Neural crest cell (in vitro differentiated cells): Measurements from ENCODE around the gene TUBA3D. TPM values are rescaled to one million over a fixed set of nuclear protein-coding genes. Genes with fewer than 3 reads are reported as not detected.
"Not testable (repeated sequence)": the region's sequence is repeated elsewhere in the genome, so short reads cannot be mapped to it uniquely, and the experiment has no call there.

Experiments used
- DNase-seq: peaks from one replicate; pipeline ENCODE4 v3.0.0; 2021; ENCODE audit warnings: low read depth, mixed read lengths, low spot score
- H3K27ac Mint-ChIP-seq: one replicate; pipeline ENCODE4 v1.8.0; 2021; ENCODE audit warnings: mild to moderate bottlenecking, mixed read lengths; ENCODE audit not compliant: unreplicated experiment
- H3K27me3 Mint-ChIP-seq: 2 replicates; pipeline ENCODE4 v1.8.0; 2021; ENCODE audit warnings: low read depth, mild to moderate bottlenecking, mixed read lengths
- H3K36me3 Mint-ChIP-seq: 2 replicates; pipeline ENCODE4 v1.8.0; 2021; ENCODE audit warnings: low read depth, mild to moderate bottlenecking, mixed read lengths
- H3K4me1 Mint-ChIP-seq: 2 replicates; pipeline ENCODE4 v1.8.0; 2021; ENCODE audit warnings: mixed read lengths
- H3K4me3 Mint-ChIP-seq: one replicate; pipeline ENCODE4 v1.8.0; 2021; ENCODE audit warnings: mild to moderate bottlenecking, mixed read lengths
- H3K9me3 Mint-ChIP-seq: 2 replicates; pipeline ENCODE4 v1.8.0; 2021; ENCODE audit warnings: mixed read lengths
- total RNA-seq: library from RNA; stranded (reverse); gene quantifications from 2 replicates; pipeline ENCODE4 v1.2.1, GENCODE V29; 2021

TUBA3D gene
- total RNA-seq, 1 donor from 2014 or later = not detected

GRCh38 chr2:131454914-131455313 is 21.0 kb upstream of the TUBA3D start:
- not testable (repeated sequence) for H3K36me3 Mint-ChIP-seq, H3K27me3 Mint-ChIP-seq, H3K4me3 Mint-ChIP-seq, H3K9me3 Mint-ChIP-seq, H3K27ac Mint-ChIP-seq, DNase-seq, H3K4me1 Mint-ChIP-seq

DNA sequence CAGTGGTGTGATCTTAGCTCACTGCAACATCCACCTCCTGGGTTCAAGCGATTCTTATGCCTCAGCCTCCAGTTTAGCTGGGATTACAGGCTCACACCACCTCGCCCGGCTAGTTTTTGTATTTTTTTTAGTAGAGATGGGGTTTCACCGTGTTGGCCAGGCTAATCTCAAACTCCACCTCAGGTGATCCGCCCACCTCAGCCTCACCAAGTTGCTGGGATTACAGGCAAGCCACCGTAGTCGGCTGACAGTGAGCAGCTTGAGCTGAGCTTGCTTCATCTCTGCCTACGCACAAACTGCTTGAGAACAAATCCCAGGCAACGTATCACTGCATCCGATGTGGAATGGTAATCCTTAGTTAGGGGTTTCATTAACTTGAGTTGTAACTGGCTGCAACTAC is 8.2 kb upstream of the TUBA3D start:
- H3K27ac Mint-ChIP-seq, H3K27me3 Mint-ChIP-seq: not testable (repeated sequence)

DNA sequence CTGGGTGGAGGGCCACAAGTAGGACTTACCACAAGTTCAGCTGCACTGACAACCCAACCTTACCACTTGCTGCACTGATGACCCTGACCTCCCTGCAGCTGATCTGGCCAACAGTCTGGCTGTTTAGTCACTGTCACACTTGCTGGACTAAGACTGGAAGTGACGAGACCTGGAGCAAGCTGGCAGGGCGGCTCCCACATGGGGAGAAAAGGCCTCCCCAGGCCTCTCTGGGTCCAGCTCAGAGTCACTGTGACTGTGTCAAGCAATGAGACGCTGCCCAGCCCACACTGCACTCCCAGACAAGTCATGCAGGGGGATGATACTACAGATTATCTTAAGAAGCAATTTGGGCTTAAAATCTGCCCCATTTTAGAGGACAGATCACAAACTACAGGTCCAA is 5.0 kb upstream of the TUBA3D start:
- not testable (repeated sequence) for H3K9me3 Mint-ChIP-seq, H3K27me3 Mint-ChIP-seq, H3K27ac Mint-ChIP-seq, H3K36me3 Mint-ChIP-seq, H3K4me1 Mint-ChIP-seq, DNase-seq, H3K4me3 Mint-ChIP-seq

More for the DNA sequence above, 8.2 kb upstream of the TUBA3D start:
- not testable (repeated sequence) for DNase-seq, H3K4me3 Mint-ChIP-seq, H3K36me3 Mint-ChIP-seq, H3K9me3 Mint-ChIP-seq, H3K4me1 Mint-ChIP-seq

GRCh38 chr2:131471624-131472023 is 4.3 kb upstream of the TUBA3D start:
- H3K36me3 Mint-ChIP-seq, H3K9me3 Mint-ChIP-seq, H3K27ac Mint-ChIP-seq, DNase-seq, H3K4me1 Mint-ChIP-seq, H3K4me3 Mint-ChIP-seq, H3K27me3 Mint-ChIP-seq: not testable (repeated sequence)

GRCh38 chr2:131473266-131473665 is 2.7 kb upstream of the TUBA3D start:
- not testable (repeated sequence) for H3K4me1 Mint-ChIP-seq, H3K27me3 Mint-ChIP-seq, H3K27ac Mint-ChIP-seq, H3K9me3 Mint-ChIP-seq, H3K36me3 Mint-ChIP-seq, H3K4me3 Mint-ChIP-seq, DNase-seq

GRCh38 chr2:131476363-131476762 is 444 bp downstream of the TUBA3D start:
- H3K4me1 Mint-ChIP-seq, H3K36me3 Mint-ChIP-seq, H3K27ac Mint-ChIP-seq, H3K9me3 Mint-ChIP-seq, H3K27me3 Mint-ChIP-seq, H3K4me3 Mint-ChIP-seq, DNase-seq: not testable (repeated sequence)

GRCh38 chr2:131477227-131477626 is 1.3 kb downstream of the TUBA3D start:
- DNase-seq, H3K4me3 Mint-ChIP-seq, H3K27ac Mint-ChIP-seq, H3K27me3 Mint-ChIP-seq, H3K9me3 Mint-ChIP-seq, H3K36me3 Mint-ChIP-seq, H3K4me1 Mint-ChIP-seq: not testable (repeated sequence)

DNA sequence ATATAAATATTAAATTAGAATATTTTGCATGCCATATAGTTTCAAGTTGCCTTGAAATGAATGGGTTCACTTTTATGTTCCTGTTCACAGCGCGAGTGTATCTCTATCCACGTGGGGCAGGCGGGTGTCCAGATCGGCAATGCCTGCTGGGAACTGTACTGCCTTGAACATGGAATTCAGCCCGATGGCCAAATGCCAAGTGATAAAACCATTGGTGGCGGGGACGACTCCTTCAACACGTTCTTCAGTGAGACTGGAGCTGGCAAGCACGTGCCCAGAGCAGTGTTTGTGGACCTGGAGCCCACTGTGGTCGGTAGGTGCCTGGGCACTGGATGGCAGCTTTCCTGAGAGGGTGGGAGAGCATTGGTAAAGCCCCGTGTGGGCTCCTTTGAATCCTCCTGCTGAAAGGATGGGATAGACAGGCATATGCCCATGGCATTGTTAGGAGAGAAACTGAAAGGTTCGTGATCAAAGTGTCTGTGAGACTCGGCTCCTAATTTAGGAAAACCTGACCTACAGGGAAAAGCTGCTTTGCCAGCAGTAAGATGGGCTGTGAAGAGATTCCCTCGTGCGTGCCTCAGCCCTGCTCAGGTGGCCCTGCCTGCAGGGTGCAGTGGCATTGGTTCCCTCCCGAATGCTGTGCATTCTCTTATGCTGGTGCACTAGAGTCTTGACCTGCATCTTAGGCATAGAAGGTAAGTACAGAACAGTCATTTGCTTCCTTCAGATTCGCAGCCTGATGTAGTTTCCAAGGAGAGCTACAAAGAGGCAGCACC is 2.3 kb downstream of the TUBA3D start:
- not testable (repeated sequence) for H3K4me3 Mint-ChIP-seq, H3K27ac Mint-ChIP-seq, H3K27me3 Mint-ChIP-seq, DNase-seq, H3K4me1 Mint-ChIP-seq, H3K9me3 Mint-ChIP-seq
- peaks cover 13% of the 10 kb centered on the region for H3K36me3 Mint-ChIP-seq

DNA sequence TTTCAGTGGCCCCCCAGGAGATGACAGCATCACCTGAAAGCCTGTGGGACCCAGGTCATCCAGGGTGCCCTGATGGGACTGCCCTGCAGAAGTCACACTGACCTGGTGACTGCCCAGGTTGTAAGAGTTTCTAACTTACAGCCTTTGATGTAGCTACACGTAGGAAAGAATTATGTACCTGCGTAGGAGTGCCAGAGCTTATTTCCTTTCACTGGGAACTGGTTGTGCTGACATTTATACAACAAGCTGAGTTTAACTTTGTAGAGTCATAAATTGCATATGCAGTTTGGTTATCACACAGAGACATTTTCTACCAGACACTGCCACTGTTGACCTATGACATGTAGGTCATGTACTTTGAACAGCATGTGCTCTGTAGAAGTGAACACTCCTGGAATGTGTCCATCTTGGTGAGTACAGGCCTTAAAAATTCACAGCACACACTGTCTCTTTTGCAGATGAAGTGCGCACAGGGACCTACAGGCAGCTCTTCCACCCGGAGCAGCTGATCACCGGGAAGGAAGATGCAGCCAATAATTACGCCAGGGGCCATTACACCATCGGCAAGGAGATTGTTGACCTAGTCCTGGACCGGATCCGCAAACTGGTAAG is 3.0 kb downstream of the TUBA3D start:
- H3K36me3 Mint-ChIP-seq = peaks cover 13% of the 10 kb centered on the region
- not testable (repeated sequence) for H3K27me3 Mint-ChIP-seq, H3K4me1 Mint-ChIP-seq, H3K27ac Mint-ChIP-seq, H3K9me3 Mint-ChIP-seq, H3K4me3 Mint-ChIP-seq, DNase-seq

- peaks cover 13% of the 10 kb centered on the region for H3K36me3 Mint-ChIP-seq
- not testable (repeated sequence) for H3K27me3 Mint-ChIP-seq, DNase-seq, H3K4me3 Mint-ChIP-seq, H3K4me1 Mint-ChIP-seq, H3K9me3 Mint-ChIP-seq, H3K27ac Mint-ChIP-seq
Measured at GRCh38 chr2:131480351-131480750, 4.4 kb downstream of the TUBA3D start.

- not testable (repeated sequence) for H3K4me1 Mint-ChIP-seq, H3K27ac Mint-ChIP-seq, H3K36me3 Mint-ChIP-seq, H3K9me3 Mint-ChIP-seq, H3K4me3 Mint-ChIP-seq, H3K27me3 Mint-ChIP-seq, DNase-seq
Measured at GRCh38 chr2:131482506-131483155, 6.7 kb downstream of the TUBA3D start.

- not testable (repeated sequence) for H3K9me3 Mint-ChIP-seq
Measured at GRCh38 chr2:131483981-131484820, 8.3 kb downstream of the TUBA3D start.

GRCh38 chr2:131484906-131485460 is 9.1 kb downstream of the TUBA3D start:
- not testable (repeated sequence) for DNase-seq, H3K27ac Mint-ChIP-seq, H3K4me1 Mint-ChIP-seq, H3K9me3 Mint-ChIP-seq, H3K4me3 Mint-ChIP-seq, H3K27me3 Mint-ChIP-seq, H3K36me3 Mint-ChIP-seq

More at GRCh38 chr2:131483981-131484820, 8.3 kb downstream of the TUBA3D start:
- H3K27ac Mint-ChIP-seq, H3K36me3 Mint-ChIP-seq, H3K4me1 Mint-ChIP-seq, H3K27me3 Mint-ChIP-seq, H3K4me3 Mint-ChIP-seq, DNase-seq: not testable (repeated sequence)
